Articular chondrocyte of knee joint (primary cell): ENCODE measurements around the gene TUBGCP5. TPM values are rescaled to one million over a fixed set of nuclear protein-coding genes. Genes with fewer than 3 reads are reported as not detected.

ENCODE experiments used
- total RNA-seq: library from RNA; depleted of rRNA; stranded (reverse); fragments of >200 nt; gene quantifications from 2 replicates; pipeline ENCODE4 v1.2.3, GENCODE V29; 2012

The TUBGCP5 gene
- total RNA-seq: 27.6 and 31.4 TPM in 2 replicates

DNA sequence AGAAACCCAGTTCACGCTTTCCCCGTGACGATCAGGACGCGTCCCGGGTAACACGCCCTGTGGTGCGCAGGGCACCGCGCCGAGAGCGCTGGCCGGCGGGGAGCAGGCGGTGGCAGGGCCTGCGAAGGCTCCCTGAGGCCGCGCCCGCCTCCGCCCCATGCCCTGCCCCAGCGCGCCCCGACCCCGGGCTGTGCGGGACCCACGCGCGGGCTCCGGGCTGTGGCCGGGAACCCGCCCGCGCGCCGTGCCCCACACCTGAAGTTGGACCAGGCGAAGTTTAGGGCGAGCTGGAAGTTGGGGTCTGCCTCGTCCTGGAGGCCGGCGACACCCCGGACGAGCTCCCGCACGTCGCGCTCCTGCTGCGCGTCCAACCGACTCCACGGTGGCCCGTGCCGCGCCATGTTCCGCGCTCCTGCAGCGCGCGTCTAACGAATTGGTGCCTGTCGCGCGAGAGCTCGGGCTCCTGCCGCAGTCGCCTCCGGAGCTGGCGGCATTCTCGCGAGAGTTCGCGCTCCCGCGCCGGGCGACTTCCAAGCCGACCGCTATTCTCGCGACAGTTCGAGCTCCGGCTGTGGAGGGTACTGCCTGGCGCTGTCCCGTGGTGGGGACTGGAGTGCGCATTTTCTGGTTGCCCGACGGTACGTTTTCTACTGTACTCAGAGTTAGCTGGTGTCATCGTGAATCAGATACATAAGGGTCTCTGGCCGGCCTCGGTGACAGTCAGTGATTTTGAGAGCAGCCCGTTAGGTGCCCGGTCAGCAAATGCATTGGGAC is at the start of gene TUBGCP5:
TUBGCP5 (minus strand) TSS at position 427 of the 774 bp plus-strand sequence; CDS start at position 401, 26 bp downstream.

DNA sequence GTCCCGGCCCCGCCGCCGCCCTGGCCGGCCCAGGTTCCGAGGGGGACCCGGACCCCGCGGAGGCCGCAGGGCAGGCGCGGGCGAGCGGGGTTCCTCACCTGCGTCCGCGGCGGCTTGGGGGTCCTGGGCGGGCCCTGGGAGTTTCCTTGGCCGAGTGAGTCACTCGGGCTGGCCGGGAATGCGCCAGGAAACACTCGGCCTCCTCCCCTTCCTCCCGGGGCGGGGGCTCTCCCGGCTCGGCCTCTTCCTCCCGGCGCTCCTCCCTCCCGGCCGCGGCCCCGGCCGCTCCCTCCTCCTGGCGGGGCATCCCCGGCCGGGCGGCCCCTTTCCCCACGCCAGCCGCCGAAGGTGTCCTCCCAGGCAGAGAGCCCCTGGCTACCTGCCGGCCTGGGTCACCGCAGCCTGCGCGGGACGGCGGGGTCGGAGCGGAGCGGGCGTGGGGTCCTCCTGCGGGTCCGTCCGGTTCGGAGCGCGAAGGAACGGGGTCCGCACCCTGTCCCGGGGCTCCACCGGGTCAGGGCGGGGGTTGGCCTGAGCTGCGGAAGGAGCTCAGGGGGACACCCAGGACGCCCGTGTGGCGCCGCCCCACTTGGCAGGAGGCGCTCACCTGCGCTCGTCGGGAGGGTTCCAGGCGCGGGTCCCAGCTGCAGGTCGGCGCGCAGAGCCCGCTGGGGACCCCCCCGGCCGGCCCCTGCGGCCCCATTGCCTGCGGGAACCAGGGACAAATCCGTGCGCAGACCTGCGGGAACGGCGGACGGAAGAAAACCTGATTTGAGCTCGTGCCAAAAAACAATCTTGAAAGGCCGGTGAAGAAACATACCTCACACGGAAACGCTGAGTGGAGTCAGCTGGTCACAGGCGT is 58.9 kb downstream of the TUBGCP5 start, which contains the start of gene CYFIP1:
CYFIP1 (minus strand) TSS at position 180 of the 862 bp plus-strand sequence. CDS start 33,083 bp downstream, outside the sequence.

Other genes starting within 250 kb of the TUBGCP5 start
- gene NIPA2, start 200.9 kb downstream of the TUBGCP5 start, total RNA-seq: 59.3 and 62.2 TPM in 2 replicates
- 83.1 and 95.6 TPM in 2 replicates for gene CYFIP1, start 59.2 kb downstream of the TUBGCP5 start, total RNA-seq
- not detected in 2 replicates for gene GOLGA6L1, start 97.3 kb upstream of the TUBGCP5 start, total RNA-seq